Measurements from ENCODE around the gene GADD45B.

GRCh38 chr19:2427429-2428320, 48.3 kb upstream of the GADD45B start, which contains the start of gene TIMM13:
- TF ChIP-seq REST (IDR thresholded peaks at IDR 0.05; ENCODE audit: insufficient read depth in 1 of 2, low read depth in 2 of 2, low read length in 2 of 2): peak in 1 of 2 experiments; percentile 27; a peak in 1 of 4 replicates
- TF ChIP-seq POLR2AphosphoS5 (IDR thresholded peaks at IDR 0.05; ENCODE audit: low read depth, low read length): peak; percentile 91

Data from PFSK-1 (cell line).